ENCODE measurements around the gene NOXO1.
"Not testable (repeated sequence)": the region's sequence is repeated elsewhere in the genome, so short reads cannot be mapped to it uniquely, and the experiment has no call there.

The NOXO1 gene

GRCh38 chr16:1977875-1978268 lies 3.4 kb downstream of the NOXO1 start:
- no peak for DNase-seq

- DNase-seq, result no peak
These were observed 4.1 kb downstream of the NOXO1 start for GRCh38 chr16:1976951-1977874.

GRCh38 chr16:1976216-1976520 lies 5.1 kb downstream of the NOXO1 start:
- DNase-seq, result no peak

- DNase-seq, result no peak
These were observed 5.6 kb downstream of the NOXO1 start for GRCh38 chr16:1975432-1976215.

GRCh38 chr16:1974157-1975070 lies 6.9 kb downstream of the NOXO1 start:
- no peak for DNase-seq

GRCh38 chr16:1973461-1974156 lies 7.7 kb downstream of the NOXO1 start:
- DNase-seq, result no peak

- peak; percentile 27 for DNase-seq
These were observed 8.8 kb downstream of the NOXO1 start for GRCh38 chr16:1972490-1972877.

GRCh38 chr16:1971796-1972489 lies 9.3 kb downstream of the NOXO1 start, which contains the start of gene TBL3:
Gene TBL3, plus strand, starts transcription at chr16:1972053. Its CDS starts 112 bp downstream, at chr16:1972165.
- peak; percentile 98 for DNase-seq

GRCh38 chr16:1968146-1968953 lies 12.9 kb downstream of the NOXO1 start:
- DNase-seq, result no peak

- DNase-seq, result no peak
These were observed 14.8 kb downstream of the NOXO1 start, which contains the start of gene RNF151 for GRCh38 chr16:1966460-1966859. Gene RNF151, plus strand, starts transcription at chr16:1966856. Its CDS starts 26 bp downstream, at chr16:1966882.

GRCh38 chr16:1965396-1966001 lies 15.8 kb downstream of the NOXO1 start:
- DNase-seq, result no peak

- DNase-seq, result peak; percentile 97
These were observed 16.5 kb downstream of the NOXO1 start, which contains the start of gene RPS2 for GRCh38 chr16:1964506-1965395. Gene RPS2, minus strand, starts transcription at chr16:1964826. Its CDS starts 201 bp downstream, at chr16:1964625.

GRCh38 chr16:1963806-1964505 lies 17.3 kb downstream of the NOXO1 start:
- no peak for DNase-seq

- DNase-seq, result not testable (repeated sequence)
These were observed 18.8 kb downstream of the NOXO1 start for GRCh38 chr16:1962161-1963153.

GRCh38 chr16:1961651-1962067 lies 19.6 kb downstream of the NOXO1 start:
- DNase-seq, result no peak

- peak; percentile 41 for DNase-seq
These were observed 20.3 kb downstream of the NOXO1 start for GRCh38 chr16:1960665-1961630.
